ENCODE data around the gene HEBP2.
"Not testable (repeated sequence)": the region's sequence is repeated elsewhere in the genome, so short reads cannot be mapped to it uniquely, and the experiment has no call there.

The HEBP2 gene

GRCh38 chr6:138422861-138423260 is 18.8 kb downstream of the HEBP2 start:
- H3K4me3 ChIP-seq (ENCODE audit: low read depth, low read length) = no peak overlapping the region

DNA sequence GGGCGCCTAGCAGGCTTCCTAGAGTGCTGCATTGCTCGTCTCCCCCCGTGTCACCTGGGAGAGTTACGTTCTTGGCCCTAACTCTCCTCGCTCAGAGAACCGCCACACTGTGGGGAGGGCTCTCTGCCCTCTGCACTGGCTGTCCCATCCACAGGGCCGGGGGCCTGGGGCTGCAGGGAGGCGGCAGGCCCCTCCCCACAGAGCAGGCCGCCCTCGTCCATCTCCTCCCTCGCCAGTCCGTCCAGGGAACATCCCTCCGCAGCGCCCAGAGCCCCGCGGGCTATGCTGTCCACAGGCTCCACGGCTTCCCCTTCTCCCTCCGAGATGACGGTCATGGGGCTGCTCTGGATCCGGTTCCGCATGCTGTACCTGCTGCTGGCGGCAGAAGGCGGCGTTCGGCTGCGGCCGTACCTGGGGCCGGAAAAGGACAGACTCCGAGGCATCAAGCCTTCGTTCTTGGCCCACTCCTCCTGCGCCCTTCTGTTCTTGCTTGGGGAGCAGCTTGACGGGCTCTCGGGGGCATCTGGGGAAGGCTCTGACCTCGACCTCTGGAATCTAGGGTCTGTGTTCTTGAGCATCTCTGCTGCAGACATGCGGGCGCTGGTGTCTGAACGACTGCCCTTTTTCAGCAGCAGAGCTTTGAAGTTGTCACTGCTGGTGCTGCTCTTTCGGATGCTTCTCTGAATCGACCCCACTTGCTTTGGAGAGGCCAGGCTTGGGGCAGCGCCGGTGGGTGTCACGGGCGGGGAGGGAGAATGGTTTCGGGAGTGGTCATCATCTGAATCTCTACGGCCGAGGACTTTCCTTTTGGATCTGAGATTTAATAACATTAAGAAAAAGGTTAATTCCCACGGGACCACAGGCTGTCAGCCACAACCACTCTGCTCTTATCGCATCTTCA is 20.2 kb downstream of the HEBP2 start:
- H3K4me3 ChIP-seq (ENCODE audit: low read depth, low read length) = no peak overlapping the region

DNA sequence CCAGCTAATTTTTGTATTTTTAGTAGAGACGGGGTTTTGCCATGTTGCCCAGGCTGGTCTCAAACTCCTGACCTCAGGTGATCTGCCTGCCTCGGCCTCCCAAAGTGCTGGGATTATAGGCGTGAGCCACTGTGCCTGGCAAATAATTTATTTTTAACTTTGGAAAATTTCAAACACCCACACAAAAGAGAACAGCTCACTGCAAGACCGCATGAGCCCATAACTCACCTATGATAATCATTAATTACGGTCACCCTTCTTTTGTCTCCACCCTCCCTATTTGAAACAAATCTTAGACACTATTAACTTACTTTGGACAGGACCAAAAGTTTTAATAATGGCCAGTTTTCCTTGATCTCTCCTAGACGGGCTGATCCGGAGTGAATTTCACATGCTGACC is 21.2 kb downstream of the HEBP2 start:
- not testable (repeated sequence) for H3K4me3 ChIP-seq (ENCODE audit: low read depth, low read length)

- no peak overlapping the region for H3K4me3 ChIP-seq (ENCODE audit: low read depth, low read length)
Observed at GRCh38 chr6:138426500-138427123, 22.6 kb downstream of the HEBP2 start.

GRCh38 chr6:138427701-138428100 is 23.7 kb downstream of the HEBP2 start:
- no peak overlapping the region for H3K4me3 ChIP-seq (ENCODE audit: low read depth, low read length)

GRCh38 chr6:138428944-138429598 is 25.0 kb downstream of the HEBP2 start:
- H3K4me3 ChIP-seq (ENCODE audit: low read depth, low read length) = no peak overlapping the region

- no peak overlapping the region for H3K4me3 ChIP-seq (ENCODE audit: low read depth, low read length)
Observed at GRCh38 chr6:138429761-138430160, 25.7 kb downstream of the HEBP2 start.

- H3K4me3 ChIP-seq (ENCODE audit: low read depth, low read length) = no peak overlapping the region
Observed at GRCh38 chr6:138430361-138431145, 26.5 kb downstream of the HEBP2 start.

GRCh38 chr6:138431256-138432062 is 27.4 kb downstream of the HEBP2 start:
- H3K4me3 ChIP-seq (ENCODE audit: low read depth, low read length) = no peak overlapping the region

DNA sequence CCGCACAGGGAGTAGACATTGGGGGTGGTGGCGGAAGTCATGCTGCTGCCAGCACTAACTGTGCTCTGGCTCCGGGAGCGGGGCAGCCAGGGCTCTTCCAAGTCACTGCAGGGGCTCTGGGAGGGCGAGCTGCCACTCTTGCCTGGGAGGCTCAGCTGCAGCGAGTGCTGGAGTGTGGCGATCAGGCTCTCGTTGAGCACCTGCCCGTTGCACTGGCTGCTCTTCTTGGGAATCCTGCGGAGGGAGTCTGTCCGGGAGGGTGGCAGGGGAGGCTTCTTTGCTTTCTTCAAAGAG is 28.0 kb downstream of the HEBP2 start:
- no peak overlapping the region for H3K4me3 ChIP-seq (ENCODE audit: low read depth, low read length)

DNA sequence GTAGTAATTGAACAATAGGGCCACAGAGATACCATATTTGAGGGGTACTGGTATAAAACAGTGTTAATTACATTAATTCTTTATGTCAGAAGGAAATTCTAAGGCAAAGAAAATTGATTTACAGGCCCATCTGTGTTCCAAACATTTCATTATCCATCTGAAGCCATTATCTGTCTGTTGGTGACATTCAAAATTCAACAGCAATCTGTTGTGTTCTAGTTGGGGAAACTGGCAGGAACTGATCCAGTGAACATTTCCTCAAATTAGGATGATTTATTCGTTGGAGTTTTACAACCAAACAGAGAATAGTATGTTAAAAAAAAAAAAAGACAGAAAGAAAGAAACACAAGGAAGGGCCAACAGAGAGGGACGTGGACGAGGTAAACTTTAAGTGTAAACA is 30.1 kb downstream of the HEBP2 start:
- H3K4me3 ChIP-seq (ENCODE audit: low read depth, low read length) = no peak overlapping the region

GRCh38 chr6:138434925-138435324 is 30.9 kb downstream of the HEBP2 start:
- no peak overlapping the region for H3K4me3 ChIP-seq (ENCODE audit: low read depth, low read length)

DNA sequence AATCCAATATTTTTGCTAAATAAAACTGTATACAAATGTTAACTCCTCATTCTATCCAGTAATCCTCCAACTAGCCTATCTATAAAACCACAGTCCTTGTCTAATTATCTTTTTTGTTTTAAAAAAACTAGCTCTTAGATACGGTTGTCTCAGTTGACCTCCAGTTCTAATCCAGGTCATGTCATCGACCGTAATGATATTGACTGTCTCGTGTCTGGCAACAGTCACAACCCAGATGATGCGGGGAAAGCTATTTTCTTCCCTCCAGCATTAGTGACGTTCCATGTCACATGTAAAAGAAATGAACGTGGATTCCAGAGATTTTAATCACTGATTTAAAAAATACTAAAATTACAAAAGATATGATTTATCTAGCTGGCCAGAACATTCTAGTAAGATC is 35.5 kb downstream of the HEBP2 start:
- no peak overlapping the region for H3K4me3 ChIP-seq (ENCODE audit: low read depth, low read length)

DNA sequence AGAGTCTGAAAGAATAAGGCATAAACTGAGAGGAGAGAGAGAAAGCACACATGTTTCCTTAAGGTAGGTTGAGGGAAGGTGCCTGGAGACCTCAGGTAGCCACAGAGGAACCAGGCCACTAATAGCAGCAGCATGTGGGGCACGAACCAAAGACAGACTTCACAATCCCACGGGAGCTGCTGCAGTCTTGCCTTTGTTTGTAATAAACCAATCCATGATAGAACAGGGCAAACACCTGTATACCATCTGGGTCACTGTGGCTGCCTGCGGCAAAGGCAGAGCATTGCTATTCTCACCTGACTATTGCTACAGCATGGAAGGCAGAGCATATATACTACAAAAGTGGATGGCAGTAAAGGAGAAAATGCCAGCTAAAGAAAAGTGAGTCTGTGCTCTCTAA is 36.3 kb downstream of the HEBP2 start:
- H3K4me3 ChIP-seq (ENCODE audit: low read depth, low read length) = no peak overlapping the region

DNA sequence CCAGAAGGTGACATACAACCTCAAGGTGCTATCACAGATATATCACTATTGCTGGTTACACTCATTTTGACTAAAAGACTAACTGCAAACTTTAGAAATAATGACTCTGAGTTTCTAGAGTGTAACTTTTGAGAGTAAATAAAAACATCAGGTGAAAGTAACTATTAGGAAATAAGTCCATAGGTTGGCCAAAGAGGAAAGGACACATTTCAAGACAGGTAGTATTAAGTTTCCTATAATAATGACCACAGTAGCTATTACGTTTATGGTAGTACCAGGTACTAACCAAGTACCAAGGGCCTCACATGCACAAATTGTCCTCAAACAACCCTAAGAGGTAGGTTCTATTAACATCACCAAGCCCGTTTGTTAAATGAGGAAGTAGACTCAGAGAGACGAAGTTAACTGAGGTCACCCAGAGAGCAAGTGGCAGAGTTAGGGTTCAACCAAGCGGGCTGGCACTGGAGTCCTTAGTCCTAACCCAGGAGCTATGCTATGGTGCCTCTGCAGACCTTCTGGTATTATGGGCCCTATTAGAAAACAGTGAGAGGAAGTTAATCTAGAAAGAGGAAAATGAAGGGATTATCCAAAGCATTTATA is 36.8 kb downstream of the HEBP2 start:
- no peak overlapping the region for H3K4me3 ChIP-seq (ENCODE audit: low read depth, low read length)

GRCh38 chr6:138441965-138442364 is 37.9 kb downstream of the HEBP2 start:
- no peak overlapping the region for H3K4me3 ChIP-seq (ENCODE audit: low read depth, low read length)

- H3K4me3 ChIP-seq (ENCODE audit: low read depth, low read length) = no peak overlapping the region
Observed at GRCh38 chr6:138442663-138443062, 38.6 kb downstream of the HEBP2 start.

DNA sequence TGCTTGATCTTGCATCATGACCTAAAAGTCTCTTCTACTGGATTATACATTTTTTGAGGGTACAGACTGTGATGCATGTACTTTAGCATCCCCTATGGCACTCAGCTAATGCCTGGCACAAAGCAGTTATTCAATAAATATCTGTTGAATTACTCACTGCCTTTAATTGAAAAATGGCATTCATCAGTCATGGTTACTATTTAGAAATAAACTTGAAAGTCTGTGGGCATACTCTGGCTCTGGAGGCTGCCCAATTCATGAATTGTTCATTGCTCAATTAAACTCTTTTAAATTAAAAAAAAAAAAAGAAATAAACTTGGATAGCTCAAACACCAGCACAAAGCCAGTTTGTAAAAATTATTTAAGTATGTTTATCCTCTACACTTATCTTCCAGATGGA is 40.0 kb downstream of the HEBP2 start:
- H3K4me3 ChIP-seq (ENCODE audit: low read depth, low read length) = no peak overlapping the region

GRCh38 chr6:138446821-138447220 is 42.8 kb downstream of the HEBP2 start:
- H3K4me3 ChIP-seq (ENCODE audit: low read depth, low read length) = no peak overlapping the region

GRCh38 chr6:138450445-138450844 is 46.4 kb downstream of the HEBP2 start:
- H3K4me3 ChIP-seq (ENCODE audit: low read depth, low read length) = no peak overlapping the region
